HepG2 (cell line): ENCODE data around the gene FANCF. TPM values are rescaled to one million over a fixed set of nuclear protein-coding genes. Genes with fewer than 3 reads are reported as not detected.

ENCODE experiments used
- ATAC-seq: fragments of 200-7000 bp; cut with Tn5 transposase; 3 replicates; pipeline ENCODE4 v1.9.1; 2020; ENCODE audit warnings: mild to moderate bottlenecking, moderate library complexity
- BruUV-seq: library from RNA; stranded (reverse); fragments of 400-500 nt; replicated peaks from 2 replicates; lab custom pipeline; 2021; lab: Mats Ljungman, UMichigan
- CTCF ChIA-PET: fragments of 300-600 bp; formaldehyde crosslinking; extraction: SDS; loops from one replicate; lab custom pipeline; 2021; ENCODE audit warnings: low total read pairs, inconsistent platforms, low intra/inter-chr PET ratio; lab: Yijun Ruan, JAX
- POLR2A ChIA-PET: fragments of 350-600 bp; sonication (Branson Sonifier 250); formaldehyde crosslinking; loops from one replicate; lab custom pipeline; 2020; ENCODE audit warnings: antibody characterized with exemption, inconsistent platforms; lab: Yijun Ruan, JAX
- DNase-seq: peaks from one replicate; pipeline ENCODE4 v3.0.0-alpha.2; 2015; ENCODE audit warnings: low spot score
- FAIRE-seq: peaks from 3 replicates; lab custom pipeline; 2011; peaks lifted over from hg19 to GRCh38; lab: Jason Lieb, UNC
- H2AFZ ChIP-seq: one replicate; pipeline ENCODE4 v1.6.1; 2011; ENCODE audit warnings: low read length, inconsistent platforms
- H3K27ac ChIP-seq: fragments of 300-600 bp; 3 replicates; pipeline ENCODE4 v1.8.0; 2011; ENCODE audit warnings: mixed run types, mild to moderate bottlenecking, mixed read lengths, low read length, inconsistent platforms; ENCODE audit not compliant: insufficient read depth; ENCODE audit errors: extremely low read length
- H3K27me3 ChIP-seq, 2 experiments: fragments of 200-600 bp in 1 of 2; 2 replicates in 1 of 2; 3 replicates in 1 of 2; pipeline versions ENCODE4 v1.6.0 to v1.8.0; 2011; ENCODE audit warnings: low read length in 2 of 2, mild to moderate bottlenecking in 2 of 2, moderate library complexity in 2 of 2, inconsistent platforms in 1 of 2; ENCODE audit not compliant: insufficient read depth in 2 of 2, control insufficient read depth in 1 of 2
- H3K36me3 ChIP-seq, 2 experiments: fragments of 200-600 bp in 1 of 2; replicated peaks in 1 of 2; 2 replicates in 1 of 2; 3 replicates in 1 of 2; pipeline versions ENCODE4 v1.5.1 to v1.8.0; 2011; ENCODE audit warnings: low read length in 2 of 2, inconsistent platforms in 1 of 2; ENCODE audit not compliant: insufficient read depth in 2 of 2, control insufficient read depth in 1 of 2
- H3K4me1 ChIP-seq: 2 replicates; pipeline ENCODE4 v1.5.1; 2012; ENCODE audit warnings: low read length, inconsistent platforms; ENCODE audit not compliant: insufficient read depth
- H3K4me2 ChIP-seq: 2 replicates; pipeline ENCODE4 v1.6.0; 2011; ENCODE audit warnings: low read depth, low read length, inconsistent platforms
- H3K4me3 ChIP-seq, 3 experiments: fragments of 200-600 bp in 1 of 3; sonication (generic), shearing (Covaris generic) in 1 of 3; replicated peaks in 1 of 3; 2 replicates each; pipeline ENCODE4 v1.5.1; 2011 to 2016; ENCODE audit warnings: low read length in 3 of 3, inconsistent platforms in 2 of 3, low read depth in 2 of 3, mild to moderate bottlenecking in 2 of 3, control low read depth in 1 of 3, mixed read lengths in 1 of 3; ENCODE audit not compliant: insufficient read depth in 1 of 3
- H3K79me2 ChIP-seq: one replicate; pipeline ENCODE4 v1.6.1; 2011; ENCODE audit warnings: low read length, inconsistent platforms; ENCODE audit not compliant: insufficient read depth
- H3K9ac ChIP-seq: 2 replicates; pipeline ENCODE4 v1.6.0; 2011; ENCODE audit warnings: mild to moderate bottlenecking, low read depth, low read length, inconsistent platforms; ENCODE audit not compliant: insufficient read depth
- H3K9me3 ChIP-seq: 2 replicates; pipeline ENCODE4 v1.5.1; 2012; ENCODE audit warnings: mild to moderate bottlenecking, low read length
- H4K20me1 ChIP-seq: 2 replicates; pipeline ENCODE4 v1.6.0; 2011; ENCODE audit warnings: inconsistent platforms, mild to moderate bottlenecking, low read length, moderate library complexity; ENCODE audit not compliant: insufficient read depth
- CREB1 ChIP-seq, 2 experiments: fragments of 450-650 bp in 1 of 2; IDR thresholded peaks; 2 replicates each; pipeline ENCODE4 v1.6.1; 2016 to 2017; ENCODE audit warnings: control low read depth in 1 of 2, mild to moderate bottlenecking in 1 of 2, missing compliant biosample characterization in 1 of 2, missing genetic modification characterization in 1 of 2
- THYN1 ChIP-seq: sonication (generic); formaldehyde crosslinking; IDR thresholded peaks from 2 replicates; pipeline ENCODE4 v1.8.1; 2023; ENCODE audit warnings: low read depth, mild to moderate bottlenecking, moderate library complexity, missing genetic modification reagents, borderline replicate concordance
- ZFYVE20 ChIP-seq: sonication (generic); formaldehyde crosslinking; IDR thresholded peaks from 2 replicates; pipeline ENCODE4 v1.8.0; 2023; ENCODE audit warnings: low read depth, mild to moderate bottlenecking, moderate library complexity, missing genetic modification reagents, borderline replicate concordance
- WGBS: methylation state at CpG from one replicate; pipeline ENCODE4 v1.1.6; 2017; ENCODE audit warnings: low lambda C conversion rate; 5-methylcytosine and 5-hydroxymethylcytosine counted together
- in situ Hi-C: cut with HindIII; loops from 2 replicates; pipeline ENCODE4 v1.10.0; 2017; ENCODE audit warnings: low pct_unique_long_range_greater_than_20kb; ENCODE audit not compliant: extremely low pct_ligation_motif_present
- intact Hi-C: fragments of 100-400 bp; cut with micrococcal nuclease; formaldehyde crosslinking; loops from one replicate; pipeline ENCODE4 v1.10.0; 2022; ENCODE audit not compliant: unreplicated experiment
- polyA plus RNA-seq, 8 experiments: library from polyadenylated mRNA; depleted of rRNA in 3 of 8; stranded (reverse) in 7 of 8; unstranded in 1 of 8; fragments of >200 nt; fragmentation: Illumina TruSeq in 4 of 8; extraction: Trizol in 4 of 8; gene quantifications; 2 replicates each; pipeline versions ENCODE4 v1.2.1 to v1.2.3, GENCODE V29; 2011 to 2016; ENCODE audit warnings: low read depth in 4 of 8, missing spikeins in 1 of 8, mixed read lengths in 1 of 8; ENCODE audit not compliant: insufficient read depth in 1 of 8
- total RNA-seq, 5 experiments: library from RNA; depleted of rRNA; stranded (reverse); fragments of >200 nt; fragmentation: Illumina TruSeq; extraction: Trizol; gene quantifications; 2 replicates each; pipeline ENCODE4 v1.2.3, GENCODE V29; 2016; ENCODE audit warnings: low read depth in 1 of 5
- TF ChIP-seq, protein P1 (sequence below): sonication (generic); formaldehyde crosslinking; IDR thresholded peaks from 2 replicates; pipeline ENCODE4 v1.4.0; 2020; ENCODE audit warnings: mild to moderate bottlenecking, missing genetic modification reagents
- TF ChIP-seq, protein P2 (sequence below): sonication (generic); formaldehyde crosslinking; IDR thresholded peaks from 2 replicates; pipeline ENCODE4 v1.8.1; 2023; ENCODE audit warnings: mild to moderate bottlenecking, inconsistent platforms, moderate library complexity, missing genetic modification reagents, borderline replicate concordance

FANCF gene
- total and polyA plus RNA-seq, 2 of the 13 experiments (the other 11 are each of a cell fraction or from before 2014, with no cell fraction given), result 2.5 to 9.7 TPM

DNA sequence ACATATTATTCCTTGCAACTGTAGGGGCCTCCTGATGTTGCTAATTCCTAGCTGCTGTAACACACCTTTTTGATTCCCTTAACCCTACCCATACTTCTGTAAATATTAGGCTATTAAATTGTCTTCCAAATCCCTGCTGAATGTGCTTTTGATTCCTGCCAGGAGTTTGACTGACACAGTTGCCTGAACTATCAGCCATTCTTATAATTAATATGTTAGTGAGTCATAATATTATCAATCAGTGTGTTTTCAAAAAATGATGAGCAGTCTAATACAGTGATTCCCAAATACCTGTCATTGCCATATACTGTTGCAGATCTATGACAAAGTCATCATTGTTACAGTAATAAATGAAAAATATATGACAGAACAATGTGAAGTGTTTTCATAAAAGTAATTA is 15.9 kb upstream of the FANCF start:
- in situ Hi-C loops (no loop called here), intact Hi-C loops (no loop called here)
- Histone ChIP-seq H4K20me1 (no peaks in the 10 kb centered on the region), H3K79me2 (no peaks in the 10 kb centered on the region), H3K36me3 (no peaks in the 10 kb centered on the region), H3K4me2 (no peak overlapping the region), H3K4me3 (no peak overlapping the region), H3K27me3 (no peaks in the 10 kb centered on the region), H3K9ac (no peak overlapping the region), H3K9me3 (no peaks in the 10 kb centered on the region), H2AFZ (no peak overlapping the region), H3K4me1 (no peaks in the 10 kb centered on the region), H3K27ac (no peak overlapping the region)
- ChIA-PET POLR2A (no interaction called here), CTCF (no interaction called here)
- FAIRE-seq (no peak), DNase-seq (no peak), ATAC-seq (no peak)
- BruUV-seq, result no TSS peak
- TF ChIP-seq, protein P1, sequence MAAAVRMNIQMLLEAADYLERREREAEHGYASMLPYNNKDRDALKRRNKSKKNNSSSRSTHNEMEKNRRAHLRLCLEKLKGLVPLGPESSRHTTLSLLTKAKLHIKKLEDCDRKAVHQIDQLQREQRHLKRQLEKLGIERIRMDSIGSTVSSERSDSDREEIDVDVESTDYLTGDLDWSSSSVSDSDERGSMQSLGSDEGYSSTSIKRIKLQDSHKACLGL (CRISPR knock-in tag), result no peak
- TF ChIP-seq CREB1 (IDR thresholded peaks at IDR 0.05), result 0 out of 2 replicates have a peak, but pooled peaks have one; percentile 8
- no peak for TF ChIP-seq CREB1 (CRISPR knock-in tag; IDR thresholded peaks at IDR 0.05)

GRCh38 chr11:22640862-22641261 is 15.2 kb upstream of the FANCF start:
- ATAC-seq, result no peak
- Histone ChIP-seq H3K9me3 (no peaks in the 10 kb centered on the region), H4K20me1 (no peaks in the 10 kb centered on the region), H3K4me2 (no peak overlapping the region), H3K27me3 (no peaks in the 10 kb centered on the region), H3K27ac (no peak overlapping the region), H2AFZ (no peak overlapping the region), H3K36me3 (no peaks in the 10 kb centered on the region), H3K4me1 (peaks cover 7% of the 10 kb centered on the region), H3K9ac (no peak overlapping the region), H3K79me2 (no peaks in the 10 kb centered on the region), H3K4me3 (no peak overlapping the region)
- DNase-seq, result no peak
- intact Hi-C loops (no loop called here), in situ Hi-C loops (no loop called here)
- no TSS peak for BruUV-seq
- CTCF ChIA-PET, result no interaction called here
- TF ChIP-seq THYN1 (CRISPR knock-in tag), result no peak
- TF ChIP-seq ZFYVE20 (CRISPR knock-in tag), result no peak
- TF ChIP-seq, protein P2, sequence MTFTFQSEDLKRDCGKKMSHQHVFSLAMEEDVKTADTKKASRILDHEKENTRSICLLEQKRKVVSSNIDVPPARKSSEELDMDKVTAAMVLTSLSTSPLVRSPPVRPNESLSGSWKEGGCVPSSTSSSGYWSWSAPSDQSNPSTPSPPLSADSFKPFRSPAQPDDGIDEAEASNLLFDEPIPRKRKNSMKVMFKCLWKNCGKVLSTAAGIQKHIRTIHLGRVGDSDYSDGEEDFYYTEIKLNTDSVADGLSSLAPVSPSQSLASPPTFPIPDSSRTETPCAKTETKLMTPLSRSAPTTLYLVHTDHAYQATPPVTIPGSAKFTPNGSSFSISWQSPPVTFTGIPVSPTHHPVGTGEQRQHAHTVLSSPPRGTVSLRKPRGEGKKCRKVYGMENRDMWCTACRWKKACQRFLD (CRISPR knock-in tag), result no peak
- no peak for FAIRE-seq
- 95% methylated on average over 2 of the region's 2 CpGs for WGBS
- POLR2A ChIA-PET, result no interaction called here
